Suppressor macrophage treated with lipopolysaccharide for 4 hours (primary cell): ENCODE data around the gene LLGL1.

Experiments used
- DNase-seq: peaks from one replicate; pipeline ENCODE4 v3.0.0-alpha.2; 2020

Gene LLGL1

GRCh38 chr17:18230288-18231141 is 5.1 kb downstream of the LLGL1 start:
- no peak for DNase-seq

GRCh38 chr17:18231164-18231563 is 5.7 kb downstream of the LLGL1 start:
- DNase-seq: no peak

DNA sequence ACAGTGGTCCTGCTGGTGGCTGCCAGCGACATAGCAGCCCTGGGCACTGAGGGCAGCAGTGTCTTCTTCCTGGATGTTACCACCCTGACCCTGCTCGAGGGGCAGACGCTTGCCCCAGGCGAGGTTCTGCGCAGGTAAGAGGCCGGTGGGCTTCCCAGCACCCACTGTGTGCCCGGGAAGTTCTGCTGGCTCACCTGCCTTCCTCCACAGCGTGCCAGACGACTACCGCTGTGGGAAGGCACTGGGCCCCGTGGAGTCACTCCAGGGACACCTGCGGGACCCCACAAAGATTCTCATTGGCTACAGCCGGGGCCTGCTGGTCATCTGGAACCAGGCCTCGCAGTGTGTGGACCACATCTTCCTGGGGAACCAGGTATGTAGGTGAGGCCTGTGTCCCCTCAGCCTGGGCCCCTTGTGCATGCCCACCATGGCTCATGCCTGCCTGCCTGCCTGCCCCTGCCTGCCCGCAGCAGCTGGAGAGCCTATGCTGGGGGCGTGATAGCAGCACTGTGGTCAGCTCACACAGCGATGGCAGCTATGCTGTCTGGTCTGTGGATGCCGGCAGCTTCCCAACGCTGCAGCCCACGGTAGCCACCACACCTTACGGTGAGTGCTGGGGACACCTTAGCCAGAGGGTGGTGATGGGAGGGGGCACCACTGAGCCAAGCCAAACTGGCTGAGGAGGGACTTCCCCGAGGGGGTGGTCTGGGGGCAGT is 8.5 kb downstream of the LLGL1 start:
- DNase-seq: no peak

DNA sequence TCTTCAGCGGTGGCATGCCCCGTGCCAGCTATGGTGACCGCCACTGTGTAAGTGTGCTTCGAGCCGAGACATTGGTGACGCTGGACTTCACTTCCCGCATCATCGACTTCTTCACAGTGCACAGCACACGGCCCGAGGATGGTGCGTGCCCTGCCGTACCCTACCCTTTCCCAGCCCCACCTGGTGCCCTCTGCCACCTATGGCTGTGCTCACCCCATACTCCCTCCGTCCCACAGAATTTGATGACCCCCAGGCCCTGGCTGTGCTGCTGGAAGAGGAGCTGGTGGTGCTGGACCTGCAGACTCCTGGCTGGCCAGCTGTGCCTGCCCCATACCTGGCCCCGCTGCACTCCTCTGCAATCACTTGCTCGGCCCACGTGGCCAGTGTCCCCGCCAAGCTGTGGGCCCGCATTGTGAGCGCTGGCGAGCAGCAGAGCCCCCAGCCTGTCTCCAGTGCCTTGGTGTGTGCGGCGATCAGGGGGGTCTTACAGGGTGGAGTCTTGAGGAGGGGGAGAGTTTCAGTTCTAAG is 9.5 kb downstream of the LLGL1 start:
- no peak for DNase-seq

GRCh38 chr17:18235743-18236256 is 10.4 kb downstream of the LLGL1 start:
- no peak for DNase-seq

DNA sequence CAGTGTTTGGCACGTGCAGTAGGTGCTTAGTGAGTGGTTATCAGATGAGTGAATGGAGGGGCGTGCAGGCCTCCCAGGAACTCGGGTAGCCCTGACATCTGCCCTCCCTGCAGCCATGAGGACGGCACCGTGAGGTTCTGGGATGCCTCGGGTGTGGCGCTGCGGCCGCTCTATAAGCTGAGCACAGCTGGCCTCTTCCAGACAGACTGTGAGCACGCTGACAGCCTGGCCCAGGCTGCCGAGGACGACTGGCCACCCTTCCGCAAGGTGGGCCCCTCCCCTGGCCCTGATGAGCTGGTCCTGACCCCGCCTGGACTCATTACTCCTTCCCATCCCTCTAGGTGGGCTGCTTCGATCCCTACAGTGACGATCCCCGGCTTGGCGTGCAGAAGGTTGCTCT is 11.1 kb downstream of the LLGL1 start:
- no peak for DNase-seq

DNA sequence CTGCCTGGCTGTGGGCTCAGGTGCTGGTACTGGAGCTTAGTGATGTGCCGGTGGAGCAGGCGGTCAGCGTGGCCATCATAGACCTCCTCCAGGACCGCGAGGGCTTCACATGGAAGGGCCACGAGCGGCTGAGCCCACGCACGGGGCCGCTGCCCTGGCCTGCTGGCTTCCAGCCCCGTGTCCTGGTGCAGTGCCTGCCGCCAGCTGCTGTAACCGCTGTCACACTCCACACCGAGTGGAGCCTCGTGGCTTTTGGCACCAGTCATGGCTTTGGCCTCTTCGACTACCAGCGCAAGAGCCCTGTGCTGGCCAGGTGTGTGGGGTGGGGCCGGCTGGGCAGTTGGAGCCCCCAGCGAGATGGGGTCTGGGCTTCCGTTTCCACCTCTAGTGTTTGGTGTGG is 12.0 kb downstream of the LLGL1 start:
- no peak for DNase-seq

DNA sequence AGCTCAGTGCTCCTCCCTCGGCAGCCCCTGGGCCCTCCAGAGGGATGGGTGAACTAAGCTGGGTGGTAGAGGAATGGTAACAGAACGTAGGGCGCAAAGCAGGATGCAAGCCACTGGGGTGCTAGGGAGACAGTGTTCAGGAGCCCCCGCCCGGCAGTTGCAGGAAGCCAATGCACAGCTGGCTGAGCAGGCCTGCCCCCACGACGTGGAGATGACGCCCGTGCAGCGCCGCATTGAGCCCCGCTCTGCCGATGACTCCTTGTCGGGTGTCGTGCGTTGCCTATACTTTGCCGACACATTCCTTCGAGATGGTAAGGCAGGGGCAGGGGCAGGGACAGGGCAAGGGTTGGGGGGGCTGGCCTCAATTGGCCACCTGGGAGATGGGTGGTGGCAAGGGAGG is 12.9 kb downstream of the LLGL1 start:
- DNase-seq: no peak

- no peak for DNase-seq
These were observed 15.0 kb downstream of the LLGL1 start for GRCh38 chr17:18240449-18240848.

DNA sequence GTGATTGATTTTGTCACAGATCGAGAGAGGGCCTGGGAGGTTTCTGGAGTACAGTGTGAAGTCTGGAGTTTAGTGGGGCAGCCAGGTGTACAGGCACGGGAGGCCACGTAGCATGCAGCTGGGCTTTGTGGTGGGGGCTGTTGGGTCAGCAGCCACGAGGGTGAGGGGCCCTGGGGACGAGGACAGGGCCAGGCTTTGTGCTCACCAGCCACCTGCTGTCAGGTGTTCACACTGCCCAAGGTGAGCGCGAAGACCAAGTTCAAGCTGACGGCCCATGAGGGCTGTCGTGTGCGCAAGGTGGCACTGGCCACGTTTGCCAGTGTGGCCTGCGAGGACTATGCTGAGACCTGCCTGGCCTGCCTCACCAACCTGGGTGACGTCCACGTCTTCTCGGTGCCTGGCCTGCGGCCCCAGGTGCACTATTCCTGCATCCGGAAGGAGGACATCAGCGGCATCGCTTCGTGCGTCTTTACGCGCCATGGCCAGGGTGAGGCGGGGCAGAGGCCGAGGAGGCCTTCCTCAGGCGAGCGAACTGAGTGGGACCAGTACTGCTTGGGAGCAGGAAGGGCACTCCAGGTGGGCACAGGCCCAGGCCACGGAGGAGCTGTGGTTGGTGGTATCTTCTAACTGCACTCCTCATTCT is 15.9 kb downstream of the LLGL1 start:
- no peak for DNase-seq

DNA sequence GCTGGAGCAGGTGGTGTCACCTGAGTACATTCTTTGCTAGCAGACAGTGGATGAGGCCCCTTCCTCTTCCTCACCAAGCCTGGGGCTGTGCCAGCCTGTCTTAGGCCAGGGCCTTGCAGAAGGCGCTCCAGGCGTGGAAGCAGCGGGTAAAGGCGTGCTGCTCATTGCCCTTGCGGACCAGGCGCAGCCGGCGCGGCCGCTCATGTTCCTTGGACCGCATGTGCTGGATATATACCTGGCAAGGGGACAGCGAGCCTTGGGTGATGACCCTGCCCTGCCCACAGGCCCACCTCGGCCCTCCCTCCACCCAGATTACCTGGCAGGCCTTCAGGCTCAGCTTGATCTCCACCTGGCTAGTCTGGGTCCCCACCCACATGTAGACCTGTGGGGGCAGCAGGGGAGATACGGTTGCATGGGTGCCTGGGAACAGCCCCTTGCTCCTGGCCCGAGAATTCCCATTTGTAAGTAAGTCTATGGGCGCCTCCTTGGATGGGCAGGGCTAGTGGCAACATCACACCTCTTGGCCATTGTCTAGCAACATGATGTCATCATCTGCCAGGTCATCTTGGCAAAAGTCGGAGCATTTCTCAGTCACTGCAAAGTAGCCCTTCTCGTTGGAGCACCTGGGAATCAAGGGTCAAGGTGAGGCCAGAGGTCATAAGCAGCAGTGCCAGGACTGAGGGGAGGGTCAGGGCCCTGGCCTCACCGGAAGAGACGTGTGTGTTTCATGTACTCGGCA is 19.8 kb downstream of the LLGL1 start:
- DNase-seq: no peak

DNA sequence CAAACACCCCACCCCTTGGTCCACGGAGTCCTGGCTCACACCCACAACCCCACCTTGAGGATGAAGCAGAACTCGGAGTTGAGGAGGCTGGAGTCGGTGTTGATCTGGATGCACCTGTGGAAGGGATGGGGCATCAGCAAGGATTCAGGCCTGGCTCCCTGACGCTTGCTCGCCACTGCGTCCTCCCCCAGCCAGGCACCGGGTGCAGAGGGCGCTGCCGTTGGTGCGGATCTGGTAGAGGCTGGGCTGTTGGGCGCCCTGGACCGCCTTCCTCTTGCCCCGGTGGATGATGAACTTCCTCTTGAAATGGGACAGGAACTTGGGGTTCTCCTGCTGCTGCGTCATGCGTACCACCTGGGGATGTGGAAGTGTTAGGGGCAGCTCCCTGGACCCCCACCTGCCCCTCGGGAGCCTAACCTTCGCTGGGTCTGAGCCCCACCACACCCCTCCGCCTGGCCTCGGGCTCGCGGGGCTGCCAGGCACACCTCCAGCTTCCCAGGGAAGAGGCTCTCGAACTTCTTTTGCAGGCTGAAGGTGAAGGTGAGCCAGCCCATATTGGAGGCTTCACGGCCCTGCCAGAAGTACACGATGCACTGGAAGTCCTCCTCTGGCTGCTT is 20.8 kb downstream of the LLGL1 start:
- no peak for DNase-seq

GRCh38 chr17:18246880-18247612 is 21.6 kb downstream of the LLGL1 start:
- DNase-seq: peak; percentile 56

GRCh38 chr17:18247613-18248001 is 22.2 kb downstream of the LLGL1 start:
- DNase-seq: no peak

GRCh38 chr17:18248300-18248731 is 22.9 kb downstream of the LLGL1 start:
- peak; percentile 69 for DNase-seq

- no peak for DNase-seq
These were observed 23.4 kb downstream of the LLGL1 start for GRCh38 chr17:18248811-18249210.

GRCh38 chr17:18250259-18250658 is 24.8 kb downstream of the LLGL1 start:
- DNase-seq: no peak

DNA sequence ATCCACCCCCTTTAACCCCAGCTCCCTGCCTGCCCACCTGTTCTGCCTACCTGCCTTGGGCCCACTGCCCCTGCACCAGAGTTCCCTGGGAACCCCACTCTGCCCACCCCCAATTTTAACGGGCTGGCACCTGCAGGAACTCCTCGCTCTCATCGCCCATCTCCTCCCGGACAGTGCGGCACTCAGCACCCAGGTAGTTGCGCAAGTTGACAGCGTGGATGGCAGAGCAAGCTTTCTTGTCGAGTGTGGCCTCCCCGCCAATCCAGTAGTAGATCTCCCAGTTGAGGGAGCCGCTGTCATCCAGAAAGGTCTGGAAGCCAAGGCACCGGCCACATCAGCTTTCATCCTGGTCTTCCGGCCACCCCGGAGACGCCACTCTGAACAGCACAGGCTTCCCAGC is 25.3 kb downstream of the LLGL1 start:
- no peak for DNase-seq

- DNase-seq: no peak
These were observed 25.8 kb downstream of the LLGL1 start for GRCh38 chr17:18251204-18251603.

DNA sequence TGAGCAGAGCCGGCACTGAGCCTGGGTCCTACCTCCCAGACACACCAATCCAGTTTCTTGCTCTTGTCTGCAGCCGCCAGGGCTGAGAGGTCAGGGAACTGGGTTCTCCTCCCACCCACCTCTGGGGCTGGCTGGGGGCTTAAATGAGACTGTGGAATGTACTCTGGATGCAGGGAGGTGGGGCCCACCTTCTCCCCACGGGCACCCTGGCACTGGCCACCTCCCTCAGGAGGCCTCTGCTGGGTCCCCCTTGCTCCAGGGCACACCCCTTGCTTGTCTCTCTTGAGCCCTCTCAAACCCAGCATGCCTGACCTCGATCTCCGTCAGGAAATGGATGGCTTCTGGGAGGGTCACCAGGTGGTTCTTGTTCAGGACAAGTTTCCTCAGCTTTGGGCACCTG is 26.7 kb downstream of the LLGL1 start:
- no peak for DNase-seq

GRCh38 chr17:18253187-18253884 is 27.9 kb downstream of the LLGL1 start:
- DNase-seq: no peak
